HUES48 (cell line): ENCODE measurements around the gene EYS.
"Not testable (repeated sequence)": the region's sequence is repeated elsewhere in the genome, so short reads cannot be mapped to it uniquely, and the experiment has no call there.

Source experiments
- H3K27ac ChIP-seq: one replicate; pipeline ENCODE4 v1.7.0; 2013; ENCODE audit warnings: low read depth, low read length, inconsistent platforms
- H3K27me3 ChIP-seq: 2 replicates; pipeline ENCODE4 v1.6.1; 2013; ENCODE audit warnings: mild to moderate bottlenecking, low read length; ENCODE audit not compliant: control insufficient read depth, insufficient read depth
- H3K36me3 ChIP-seq: 2 replicates; pipeline ENCODE4 v1.6.1; 2013; ENCODE audit warnings: low read length; ENCODE audit not compliant: control insufficient read depth, insufficient read depth
- H3K4me1 ChIP-seq: 2 replicates; pipeline ENCODE4 v1.6.1; 2013; ENCODE audit warnings: mild to moderate bottlenecking, low read length; ENCODE audit not compliant: control insufficient read depth, insufficient read depth
- H3K4me3 ChIP-seq: 2 replicates; pipeline ENCODE4 v1.5.1; 2013; ENCODE audit warnings: mild to moderate bottlenecking, low read depth, low read length
- H3K9ac ChIP-seq: 2 replicates; pipeline ENCODE4 v1.6.1; 2013; ENCODE audit warnings: mild to moderate bottlenecking, low read depth, low read length, moderate library complexity
- H3K9me3 ChIP-seq: 2 replicates; pipeline ENCODE4 v1.6.1; 2013; ENCODE audit warnings: low read length; ENCODE audit not compliant: control insufficient read depth, insufficient read depth

The EYS gene

DNA sequence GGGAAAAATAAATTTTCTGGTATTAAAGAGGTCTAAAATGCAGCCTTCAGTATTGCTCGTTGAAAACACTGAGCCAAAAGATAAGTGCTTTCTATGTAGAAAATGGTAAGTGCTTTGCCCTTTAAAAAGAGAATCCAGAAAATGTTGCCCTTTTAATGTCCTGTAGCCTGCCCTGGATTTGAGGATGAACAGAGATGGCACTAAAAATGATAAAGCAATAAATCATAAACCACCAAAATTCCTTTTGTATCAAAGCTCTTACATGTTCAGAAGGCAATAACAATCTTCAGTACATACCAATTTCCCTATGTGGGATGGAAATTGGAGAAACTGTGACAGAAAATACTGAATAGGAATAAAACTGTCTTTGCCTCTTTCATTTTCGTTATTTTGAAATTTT lies 1665.7 kb downstream of the EYS start:
- H3K4me3 ChIP-seq: no peak overlapping the region
- no peaks in the 10 kb centered on the region for H3K4me1 ChIP-seq
- no peak overlapping the region for H3K27ac ChIP-seq
- no peaks in the 10 kb centered on the region for H3K36me3 ChIP-seq
- no peaks in the 10 kb centered on the region for H3K27me3 ChIP-seq
- no peak overlapping the region for H3K9ac ChIP-seq
- no peaks in the 10 kb centered on the region for H3K9me3 ChIP-seq

DNA sequence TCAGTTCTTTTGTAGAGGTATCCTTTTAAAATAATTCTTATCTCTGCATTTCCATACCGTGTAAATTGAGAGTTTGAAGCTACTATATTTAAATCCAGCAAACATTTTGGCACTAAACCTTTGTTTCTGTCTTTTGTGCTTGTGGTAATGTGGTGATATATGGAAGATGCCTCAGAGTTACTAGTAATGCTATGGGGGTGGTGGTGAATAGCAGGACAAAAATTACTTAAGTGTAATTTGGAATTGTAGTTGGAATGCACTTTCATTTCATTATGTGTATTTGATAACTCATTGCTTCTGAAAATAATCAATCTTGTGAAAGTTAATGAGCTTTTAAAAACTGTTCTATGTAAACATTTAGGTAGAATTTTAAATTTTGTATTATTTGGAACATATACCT lies 1666.9 kb downstream of the EYS start:
- no peak overlapping the region for H3K4me3 ChIP-seq
- no peaks in the 10 kb centered on the region for H3K4me1 ChIP-seq
- no peaks in the 10 kb centered on the region for H3K9me3 ChIP-seq
- no peak overlapping the region for H3K9ac ChIP-seq
- no peak overlapping the region for H3K27ac ChIP-seq
- no peaks in the 10 kb centered on the region for H3K27me3 ChIP-seq
- no peaks in the 10 kb centered on the region for H3K36me3 ChIP-seq

DNA sequence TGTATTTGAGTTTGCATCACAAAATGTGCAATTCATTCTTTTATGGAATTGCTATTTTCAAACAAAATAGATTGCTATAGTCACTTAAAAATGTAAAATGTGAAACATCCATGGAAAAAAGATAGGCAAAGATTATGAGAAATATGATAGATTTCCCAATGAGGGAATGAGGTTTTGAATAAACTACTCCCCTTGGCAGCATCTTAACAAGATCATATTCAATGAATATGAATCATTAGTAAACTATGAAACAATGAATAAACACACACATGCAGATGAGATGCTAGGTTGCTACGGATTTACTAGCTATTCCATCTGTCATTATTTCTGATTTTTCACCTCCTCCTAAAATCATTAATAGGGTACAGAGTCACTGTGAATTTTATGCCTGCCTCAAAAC lies 1669.6 kb downstream of the EYS start:
- no peak overlapping the region for H3K27ac ChIP-seq
- no peak overlapping the region for H3K4me3 ChIP-seq
- H3K4me1 ChIP-seq: no peaks in the 10 kb centered on the region
- H3K27me3 ChIP-seq: no peaks in the 10 kb centered on the region
- H3K9me3 ChIP-seq: no peaks in the 10 kb centered on the region
- no peaks in the 10 kb centered on the region for H3K36me3 ChIP-seq
- H3K9ac ChIP-seq: no peak overlapping the region

DNA sequence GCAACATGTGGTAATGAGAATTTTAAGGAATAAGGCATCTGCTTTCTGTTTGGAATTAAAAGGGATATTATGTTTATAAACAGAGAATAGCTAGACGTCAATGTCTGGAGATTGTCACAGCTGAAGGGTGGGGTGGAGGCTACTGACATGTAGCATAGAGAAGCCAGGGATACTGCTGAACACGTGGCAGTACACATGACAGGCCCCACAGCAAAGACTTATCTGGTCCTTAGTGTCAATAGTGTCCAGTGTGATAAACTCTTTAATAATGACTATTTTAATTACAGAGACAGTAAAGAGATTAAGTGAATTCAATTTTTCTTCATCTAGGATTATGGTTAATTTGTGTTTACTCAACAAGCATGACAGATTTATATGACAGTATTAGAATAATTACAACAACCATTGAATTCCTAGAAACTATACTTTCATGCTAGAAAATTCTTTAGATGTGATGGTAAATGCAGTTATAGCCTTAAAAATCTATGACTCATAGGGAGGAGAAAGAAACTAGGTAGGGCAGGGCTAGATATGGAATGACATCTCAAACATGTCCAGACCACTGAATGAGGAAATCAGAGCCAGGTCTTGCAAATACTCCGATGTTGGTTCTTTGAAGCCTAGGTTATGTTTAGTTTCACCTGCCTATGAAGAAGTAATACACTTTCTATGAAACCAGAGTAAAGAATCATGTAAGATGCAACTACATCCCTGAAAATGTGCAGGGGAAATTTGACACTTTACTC lies 1671.9 kb downstream of the EYS start:
- no peak overlapping the region for H3K27ac ChIP-seq
- no peaks in the 10 kb centered on the region for H3K36me3 ChIP-seq
- no peak overlapping the region for H3K9ac ChIP-seq
- H3K4me3 ChIP-seq: no peak overlapping the region
- H3K9me3 ChIP-seq: no peaks in the 10 kb centered on the region; the same call in 1 of the 2 replicates
- no peaks in the 10 kb centered on the region for H3K27me3 ChIP-seq
- H3K4me1 ChIP-seq: no peaks in the 10 kb centered on the region

DNA sequence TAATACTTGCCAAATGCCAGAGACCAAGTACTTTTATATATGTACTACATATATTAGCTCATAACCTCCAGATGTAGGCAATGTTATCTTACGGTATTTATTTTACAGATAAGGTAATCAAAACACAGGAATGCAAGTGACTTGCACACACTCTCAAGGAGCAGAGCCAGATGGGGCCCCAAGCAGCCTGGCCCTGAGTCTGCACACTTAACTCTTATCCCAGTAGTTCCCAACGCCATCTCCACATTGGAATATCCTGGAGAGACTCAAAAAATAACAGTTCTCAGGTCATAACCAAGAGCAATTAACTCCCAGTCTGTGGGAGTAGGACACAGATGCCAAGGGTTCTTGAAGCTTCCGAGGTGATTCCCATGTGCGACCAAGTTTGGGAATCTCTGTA lies 1672.7 kb downstream of the EYS start:
- H3K27ac ChIP-seq: no peak overlapping the region
- no peaks in the 10 kb centered on the region; the same call in 1 of the 2 replicates for H3K9me3 ChIP-seq
- no peaks in the 10 kb centered on the region for H3K27me3 ChIP-seq
- no peaks in the 10 kb centered on the region for H3K36me3 ChIP-seq
- no peak overlapping the region for H3K4me3 ChIP-seq
- no peak overlapping the region for H3K9ac ChIP-seq
- no peaks in the 10 kb centered on the region for H3K4me1 ChIP-seq

DNA sequence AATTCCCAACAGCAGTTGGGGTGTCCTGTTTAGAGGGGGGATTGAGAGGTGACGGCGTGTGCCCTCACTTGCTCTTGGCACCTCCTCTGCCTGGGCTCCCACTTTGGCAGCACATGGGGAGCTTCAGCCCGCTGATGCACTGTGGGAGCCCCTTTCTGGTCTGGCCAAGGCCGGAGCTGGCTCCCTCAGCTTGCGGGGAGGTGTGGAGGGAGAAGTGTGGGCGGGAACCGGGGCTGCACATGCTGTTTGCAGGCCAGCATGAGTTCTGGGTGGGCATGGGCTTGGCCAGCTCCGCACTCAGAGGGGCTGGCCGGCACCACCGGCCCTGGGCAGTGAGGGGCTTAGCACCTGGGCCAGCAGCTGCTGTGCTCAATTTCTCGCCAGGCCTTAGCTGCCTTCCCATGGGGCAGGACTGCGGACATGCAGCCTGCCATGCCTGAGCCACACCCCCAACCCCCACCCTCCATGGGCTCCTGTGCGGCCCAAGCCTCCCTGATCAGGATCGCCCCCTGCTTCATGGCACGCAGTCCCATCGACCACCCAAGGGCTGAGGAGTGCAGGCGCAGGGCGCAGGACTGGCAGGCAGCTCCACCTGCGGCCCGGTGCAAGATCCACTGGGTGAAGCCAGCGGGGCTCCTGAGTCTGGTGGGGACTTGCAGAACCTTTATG lies 1675.9 kb downstream of the EYS start:
- H3K9ac ChIP-seq, H3K9me3 ChIP-seq, H3K4me1 ChIP-seq, H3K4me3 ChIP-seq, H3K36me3 ChIP-seq, H3K27me3 ChIP-seq, H3K27ac ChIP-seq: not testable (repeated sequence)

DNA sequence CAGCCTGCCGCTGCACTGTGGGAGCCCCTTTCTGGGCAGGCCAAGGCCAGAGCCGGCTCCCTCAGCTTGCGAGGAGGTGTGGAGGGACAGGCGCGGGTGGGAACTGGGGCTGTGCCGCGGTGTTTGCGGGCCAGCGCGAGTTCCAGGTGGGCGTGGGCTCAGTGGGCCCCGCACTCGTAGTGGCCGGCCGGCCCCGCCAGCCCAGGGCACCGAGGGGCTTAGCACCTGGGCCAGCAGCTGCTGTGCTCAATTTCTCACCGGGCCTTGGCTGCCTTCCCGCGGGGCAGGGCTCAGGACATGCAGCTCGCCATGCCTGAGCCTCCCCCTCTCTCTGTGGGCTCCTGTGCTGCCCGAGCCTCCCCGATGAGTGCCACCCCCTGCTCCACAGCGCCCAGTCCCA lies 1683.3 kb downstream of the EYS start:
- Histone ChIP-seq H3K27ac (no peak overlapping the region), H3K4me3 (no peak overlapping the region), H3K9ac (no peak overlapping the region), H3K9me3 (no peaks in the 10 kb centered on the region), H3K36me3 (no peaks in the 10 kb centered on the region), H3K27me3 (no peaks in the 10 kb centered on the region), H3K4me1 (no peaks in the 10 kb centered on the region)

DNA sequence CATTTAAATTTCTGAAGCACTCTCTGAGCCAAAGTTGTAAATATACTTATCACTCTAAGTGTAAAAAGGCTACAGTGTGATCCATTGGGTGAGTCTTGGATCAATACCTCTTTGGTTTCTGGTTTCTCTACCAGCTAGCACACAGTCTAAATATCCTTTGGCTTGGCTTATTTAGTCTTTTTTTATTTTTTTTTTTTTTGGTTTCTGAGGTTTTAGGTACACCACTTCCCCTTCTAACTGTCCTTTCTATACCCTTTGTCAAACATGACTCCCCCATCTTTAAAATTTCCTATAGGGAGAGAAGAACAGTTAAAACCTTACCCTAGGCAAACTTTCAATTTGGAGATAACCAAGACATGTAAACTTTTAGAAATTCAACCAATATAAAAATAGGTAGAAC lies 1692.4 kb downstream of the EYS start:
- Histone ChIP-seq H3K27me3 (no peaks in the 10 kb centered on the region), H3K4me1 (peaks cover 4% of the 10 kb centered on the region; the same call in 1 of the 2 replicates), H3K4me3 (no peak overlapping the region)

DNA sequence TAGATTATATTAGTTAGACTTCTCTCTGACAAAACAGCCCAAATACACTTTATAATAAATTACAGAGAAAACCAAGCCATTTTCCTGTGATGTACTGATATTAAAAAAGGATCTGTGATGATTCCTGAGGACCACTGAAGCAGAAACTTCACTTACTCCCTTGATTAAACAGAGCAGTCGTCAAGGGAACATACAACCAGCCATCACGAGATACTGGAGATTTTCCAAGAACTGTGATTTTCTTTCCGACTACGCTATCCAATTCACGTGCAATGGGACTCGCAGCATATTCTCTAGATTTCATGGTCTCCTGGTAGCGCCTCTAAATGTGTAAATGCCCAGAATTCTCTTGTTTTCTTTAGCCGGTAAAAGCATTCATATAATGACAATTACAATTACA lies 1694.0 kb downstream of the EYS start:
- Histone ChIP-seq H3K9me3 (no peaks in the 10 kb centered on the region), H3K36me3 (no peaks in the 10 kb centered on the region), H3K27me3 (no peaks in the 10 kb centered on the region), H3K9ac (no peak overlapping the region), H3K27ac (no peak overlapping the region), H3K4me3 (no peak overlapping the region), H3K4me1 (peaks cover 4% of the 10 kb centered on the region; the same call in 1 of the 2 replicates)

More for the DNA sequence above, 1692.4 kb downstream of the EYS start:
- Histone ChIP-seq H3K9ac (no peak overlapping the region), H3K36me3 (no peaks in the 10 kb centered on the region), H3K9me3 (no peaks in the 10 kb centered on the region), H3K27ac (no peak overlapping the region)

DNA sequence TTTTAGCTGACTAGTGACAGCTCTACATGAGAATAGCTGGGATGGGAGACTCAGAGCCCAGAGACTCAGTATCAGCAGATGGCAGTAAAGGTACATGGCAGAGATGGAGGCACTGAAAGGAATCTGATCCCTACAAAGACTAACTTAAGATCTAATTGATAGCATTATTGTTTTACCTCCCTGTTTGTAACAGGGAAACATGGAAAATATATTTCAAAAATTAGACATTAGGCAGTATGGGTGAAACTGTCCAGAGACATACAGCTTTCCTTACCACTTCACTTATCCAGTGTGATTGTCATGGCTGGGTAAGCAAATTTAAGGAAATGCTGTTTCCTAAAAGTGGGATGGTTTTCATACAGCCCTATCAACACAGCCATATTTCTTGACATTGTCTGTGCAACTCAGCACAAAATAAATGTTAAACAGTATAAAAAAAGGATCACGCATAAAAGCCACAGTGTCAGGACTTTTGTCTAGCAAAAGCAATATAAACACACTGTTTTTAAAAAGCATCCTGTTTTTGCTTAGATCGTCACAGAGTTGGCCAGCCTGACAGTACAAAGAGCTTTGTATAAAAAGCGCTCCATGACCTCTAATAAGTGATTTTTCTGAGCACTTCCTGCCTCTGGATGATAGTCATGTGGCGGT lies 1694.5 kb downstream of the EYS start:
- Histone ChIP-seq H3K27ac (no peak overlapping the region), H3K4me1 (peaks cover 4% of the 10 kb centered on the region; the same call in 1 of the 2 replicates), H3K9me3 (no peaks in the 10 kb centered on the region), H3K4me3 (no peak overlapping the region), H3K9ac (no peak overlapping the region), H3K36me3 (no peaks in the 10 kb centered on the region), H3K27me3 (no peaks in the 10 kb centered on the region)

DNA sequence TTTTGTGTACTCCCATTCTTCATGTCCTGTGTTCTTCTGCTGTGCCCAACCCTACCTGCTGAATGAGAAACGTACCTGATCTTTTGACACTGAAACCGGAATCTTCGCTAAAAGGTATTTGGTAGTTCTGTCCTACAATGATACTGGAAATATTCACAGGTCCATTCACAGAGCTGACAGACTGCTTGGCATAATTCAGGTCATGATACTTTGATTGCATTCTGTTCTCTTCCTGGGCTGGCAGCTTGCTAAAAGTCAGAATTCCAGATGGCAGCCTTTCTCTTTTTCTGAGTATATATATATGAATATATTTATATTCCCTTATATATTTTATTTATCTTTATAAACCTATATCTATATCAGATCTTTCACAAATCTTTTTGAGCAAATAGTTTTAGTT lies 1696.4 kb downstream of the EYS start:
- Histone ChIP-seq H3K9ac (no peak overlapping the region), H3K4me3 (no peak overlapping the region), H3K4me1 (peaks cover under 1% of the 10 kb centered on the region; the same call in 1 of the 2 replicates), H3K27ac (no peak overlapping the region), H3K9me3 (no peaks in the 10 kb centered on the region), H3K27me3 (no peaks in the 10 kb centered on the region), H3K36me3 (no peaks in the 10 kb centered on the region)
